Measurements from ENCODE around the gene ZNF429.
"Not testable (repeated sequence)": the region's sequence is repeated elsewhere in the genome, so short reads cannot be mapped to it uniquely, and the experiment has no call there.

The ZNF429 gene

GRCh38 chr19:21505459-21506451 is at the start of gene ZNF429:
Gene ZNF429, plus strand, starts transcription at chr19:21505602. Its CDS starts 170 bp downstream, at chr19:21505772.
- DNase-seq (ENCODE audit: low read depth), result peak; percentile 89

- no peak for DNase-seq (ENCODE audit: low read depth)
Observed at GRCh38 chr19:21460686-21461085, 44.7 kb upstream of the ZNF429 start.

- no peak for DNase-seq (ENCODE audit: low read depth)
Observed at GRCh38 chr19:21462540-21462939, 42.9 kb upstream of the ZNF429 start.

GRCh38 chr19:21463449-21464105 is 41.8 kb upstream of the ZNF429 start:
- no peak for DNase-seq (ENCODE audit: low read depth)

GRCh38 chr19:21466627-21467026 is 38.8 kb upstream of the ZNF429 start:
- no peak for DNase-seq (ENCODE audit: low read depth)

GRCh38 chr19:21468791-21469190 is 36.6 kb upstream of the ZNF429 start:
- no peak for DNase-seq (ENCODE audit: low read depth)

- no peak for DNase-seq (ENCODE audit: low read depth)
Observed at GRCh38 chr19:21472507-21472906, 32.9 kb upstream of the ZNF429 start.

GRCh38 chr19:21474671-21475181 is 30.7 kb upstream of the ZNF429 start:
- peak; percentile 16 for DNase-seq (ENCODE audit: low read depth)

- not testable (repeated sequence) for DNase-seq (ENCODE audit: low read depth)
Observed at GRCh38 chr19:21482361-21482760, 23.0 kb upstream of the ZNF429 start.

GRCh38 chr19:21482863-21483276 is 22.5 kb upstream of the ZNF429 start:
- DNase-seq (ENCODE audit: low read depth), result no peak

GRCh38 chr19:21483589-21484170 is 21.7 kb upstream of the ZNF429 start:
- no peak for DNase-seq (ENCODE audit: low read depth)

GRCh38 chr19:21484631-21485030 is 20.8 kb upstream of the ZNF429 start:
- DNase-seq (ENCODE audit: low read depth), result no peak

GRCh38 chr19:21485926-21486325 is 19.5 kb upstream of the ZNF429 start:
- DNase-seq (ENCODE audit: low read depth), result no peak

GRCh38 chr19:21487969-21488368 is 17.4 kb upstream of the ZNF429 start:
- no peak for DNase-seq (ENCODE audit: low read depth)

GRCh38 chr19:21491146-21491545 is 14.3 kb upstream of the ZNF429 start:
- DNase-seq (ENCODE audit: low read depth), result no peak

GRCh38 chr19:21492947-21493906 is 12.2 kb upstream of the ZNF429 start:
- DNase-seq (ENCODE audit: low read depth), result no peak

GRCh38 chr19:21496876-21497275 is 8.5 kb upstream of the ZNF429 start:
- DNase-seq (ENCODE audit: low read depth), result no peak

- DNase-seq (ENCODE audit: low read depth), result no peak
Observed at GRCh38 chr19:21498651-21499050, 6.8 kb upstream of the ZNF429 start.

GRCh38 chr19:21508198-21508597 is 2.8 kb downstream of the ZNF429 start:
- no peak for DNase-seq (ENCODE audit: low read depth)

GRCh38 chr19:21511058-21511457 is 5.7 kb downstream of the ZNF429 start:
- DNase-seq (ENCODE audit: low read depth), result not testable (repeated sequence)

GRCh38 chr19:21512609-21513008 is 7.2 kb downstream of the ZNF429 start:
- DNase-seq (ENCODE audit: low read depth), result not testable (repeated sequence)
